Hematopoietic multipotent progenitor cell treated with erythropoietin and hydrocortisone succinate and interleukin-3 and kit ligand, for 15 days (in vitro differentiated cells): ENCODE data around the gene THPO.
A peak's percentile ranks its signal among the peaks of the same experiment; 100 is the strongest.

Source experiments
- DNase-seq: peaks from one replicate; pipeline ENCODE4 v3.0.0-alpha.2; 2015; ENCODE audit warnings: low spot score

Gene THPO

GRCh38 chr3:184384856-184385422 is 6.9 kb upstream of the THPO start:
- no peak for DNase-seq

- DNase-seq = no peak
Measured at GRCh38 chr3:184384342-184384741, 6.3 kb upstream of the THPO start.

- no peak for DNase-seq
Measured at GRCh38 chr3:184383033-184383740, 5.2 kb upstream of the THPO start.

- no peak for DNase-seq
Measured at GRCh38 chr3:184382326-184383032, 4.5 kb upstream of the THPO start.

- no peak for DNase-seq
Measured at GRCh38 chr3:184381261-184382224, 3.5 kb upstream of the THPO start.

- no peak for DNase-seq
Measured at GRCh38 chr3:184380627-184381260, 2.7 kb upstream of the THPO start.

- DNase-seq = no peak
Measured at GRCh38 chr3:184380185-184380626, 2.2 kb upstream of the THPO start.

- no peak for DNase-seq
Measured at GRCh38 chr3:184379358-184380184, 1.6 kb upstream of the THPO start, which contains the start of gene CHRD. CHRD (plus strand) TSS chr3:184380054; CDS start chr3:184380319, 265 bp downstream.

- DNase-seq = no peak
Measured at GRCh38 chr3:184378651-184379357, 797 bp upstream of the THPO start.

GRCh38 chr3:184377374-184377773 is 633 bp downstream of the THPO start:
- DNase-seq = no peak

GRCh38 chr3:184375747-184376461 is 2.1 kb downstream of the THPO start:
- no peak for DNase-seq

GRCh38 chr3:184373422-184373821 is 4.6 kb downstream of the THPO start:
- no peak for DNase-seq

GRCh38 chr3:184372911-184373310 is 5.1 kb downstream of the THPO start:
- no peak for DNase-seq

GRCh38 chr3:184372296-184372821 is 5.6 kb downstream of the THPO start:
- DNase-seq = no peak

- DNase-seq = peak; percentile 81
Measured at GRCh38 chr3:184371570-184372018, 6.4 kb downstream of the THPO start.

GRCh38 chr3:184368586-184369183 is 9.3 kb downstream of the THPO start:
- DNase-seq = no peak

GRCh38 chr3:184368116-184368515 is 9.9 kb downstream of the THPO start:
- no peak for DNase-seq

- no peak for DNase-seq
Measured at GRCh38 chr3:184366619-184367289, 11.3 kb downstream of the THPO start.
